ENCODE results near the gene SERGEF.
A peak's percentile ranks its signal among the peaks of the same experiment; 100 is the strongest.

The SERGEF gene

GRCh38 chr11:18012906-18013781 is at the start of gene SERGEF:
Gene SERGEF, minus strand, starts transcription at chr11:18013047. Its CDS starts 37 bp downstream, at chr11:18013010.
- peak; percentile 95 for DNase-seq

- DNase-seq = no peak
These were observed 48.5 kb upstream of the SERGEF start for GRCh38 chr11:18061351-18061750.

GRCh38 chr11:18056561-18057181 is 43.8 kb upstream of the SERGEF start:
- no peak for DNase-seq

- DNase-seq = no peak
These were observed 41.8 kb upstream of the SERGEF start for GRCh38 chr11:18054511-18055103.

GRCh38 chr11:18050848-18051247 is 38.0 kb upstream of the SERGEF start:
- DNase-seq = no peak

GRCh38 chr11:18046116-18046777 is 33.4 kb upstream of the SERGEF start, which contains the start of gene TPH1:
Gene TPH1, minus strand, starts transcription at chr11:18046269. Its CDS starts 5,507 bp downstream, at chr11:18040762.
- DNase-seq = no peak

GRCh38 chr11:18036456-18036855 is 23.6 kb upstream of the SERGEF start:
- no peak for DNase-seq

GRCh38 chr11:18027475-18027874 is 14.6 kb upstream of the SERGEF start:
- no peak for DNase-seq

- DNase-seq = no peak
These were observed 9.6 kb upstream of the SERGEF start for GRCh38 chr11:18022419-18022818.

GRCh38 chr11:18019650-18020049 is 6.8 kb upstream of the SERGEF start:
- DNase-seq = no peak

- DNase-seq = no peak
These were observed 3.9 kb upstream of the SERGEF start for GRCh38 chr11:18016789-18017188.

GRCh38 chr11:18014876-18015275 is 2.0 kb upstream of the SERGEF start:
- no peak for DNase-seq

- DNase-seq = peak in 1 of 2 experiments; percentile 21
These were observed 1.1 kb upstream of the SERGEF start for GRCh38 chr11:18013790-18014507.

- peak; percentile 18 to 21 for DNase-seq
These were observed 533 bp downstream of the SERGEF start for GRCh38 chr11:18012122-18012905.

- no peak for DNase-seq
These were observed 1.2 kb downstream of the SERGEF start for GRCh38 chr11:18011633-18012032.

- no peak for DNase-seq
These were observed 1.8 kb downstream of the SERGEF start for GRCh38 chr11:18010977-18011586.

- no peak for DNase-seq
These were observed 2.7 kb downstream of the SERGEF start for GRCh38 chr11:18010121-18010670.

GRCh38 chr11:18005376-18006129 is 7.3 kb downstream of the SERGEF start:
- DNase-seq = no peak

- no peak for DNase-seq
These were observed 11.7 kb downstream of the SERGEF start for GRCh38 chr11:18001191-18001590.

GRCh38 chr11:18000760-18001159 is 12.1 kb downstream of the SERGEF start:
- DNase-seq = no peak

Measured in activated CD4-positive, alpha-beta T cell treated with anti-CD3 and anti-CD28 coated beads, Interleukin-2, amount 50 U/mL, for 48 hours (primary cell).